DOHH2 (cell line): ENCODE results near the gene BMP7.

Experiments
- CTCF ChIP-seq: fragments of 200-600 bp; sonication (generic); IDR thresholded peaks from one replicate; pipeline ENCODE4 v1.5.1; 2014; ENCODE audit warnings: antibody characterized with exemption, mild to moderate bottlenecking, low read depth, low read length; ENCODE audit not compliant: poor library complexity, severe bottlenecking
- EZH2phosphoT487 ChIP-seq: fragments of 200-600 bp; sonication (generic); IDR thresholded peaks from 2 replicates; pipeline ENCODE4 v1.6.1; 2017; ENCODE audit warnings: borderline replicate concordance, mild to moderate bottlenecking, antibody characterized with exemption, low read length, moderate library complexity, mixed read lengths

DNA sequence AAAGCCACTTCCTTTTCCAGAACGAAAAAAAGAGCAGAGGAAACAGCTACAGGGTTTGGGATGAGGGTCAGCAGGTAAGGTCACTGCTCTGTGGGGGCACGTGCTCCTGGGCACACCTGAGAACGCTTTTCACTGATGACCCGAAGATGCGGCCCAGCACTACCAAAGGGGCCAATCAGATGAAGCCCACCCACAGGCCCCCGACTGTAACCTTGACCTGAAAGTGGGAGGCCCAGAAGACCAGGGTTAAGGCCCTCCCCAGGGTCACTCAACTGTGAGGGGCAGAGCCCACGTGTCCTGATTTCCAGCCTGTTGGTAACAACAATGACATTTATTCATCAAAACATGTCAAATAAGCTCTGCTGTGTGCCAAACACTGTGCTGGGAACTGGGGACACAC, 108.0 kb downstream of the BMP7 start:
- TF ChIP-seq CTCF, result no peak
- no peak for TF ChIP-seq EZH2phosphoT487
